ENCODE measurements around the gene KL. TPM values are rescaled to one million over a fixed set of nuclear protein-coding genes. Genes with fewer than 3 reads are reported as not detected.

Gene KL
- total RNA-seq, 1 experiment from 2014 or later = not detected

GRCh38 chr13:33114146-33114545, 97.9 kb downstream of the KL start:
- no peak for ATAC-seq
- TF ChIP-seq ZNF274 (IDR thresholded peaks at IDR 0.05; ENCODE audit: low read depth, low read length) (no peak), EZH2phosphoT487 (IDR thresholded peaks at IDR 0.05; ENCODE audit: borderline replicate concordance) (no peak), CBX3 (IDR thresholded peaks at IDR 0.05; ENCODE audit: low read depth) (no peak), ZBTB33 (IDR thresholded peaks at IDR 0.05; ENCODE audit: extremely low read depth, insufficient replicate concordance, low read length) (no peak), REST (IDR thresholded peaks at IDR 0.05; ENCODE audit: low read depth) (no peak), ATF3 (IDR thresholded peaks at IDR 0.05) (no peak), POLR2AphosphoS5 (IDR thresholded peaks at IDR 0.05; ENCODE audit: low read depth, low read length) (no peak), TCF7L2 (IDR thresholded peaks at IDR 0.05; ENCODE audit: borderline replicate concordance, extremely low read depth, insufficient read depth, insufficient read length) (no peak), SRF (IDR thresholded peaks at IDR 0.05; ENCODE audit: low read depth) (no peak), FOSL1 (IDR thresholded peaks at IDR 0.05; ENCODE audit: low read depth) (no peak), JUND (IDR thresholded peaks at IDR 0.05) (no peak)
- Histone ChIP-seq H3K27me3 (ENCODE audit: insufficient read depth, low read length) (no peaks in the 10 kb centered on the region), H3K9me3 (ENCODE audit: control insufficient read depth in 1 of 2, insufficient read depth in 1 of 2, low read depth in 1 of 2, low read length in 2 of 2) (no peaks in the 10 kb centered on the region), H3K4me3 (replicated peaks in 1 of 2; ENCODE audit: low read depth in 1 of 2, low read length in 2 of 2) (no peak overlapping the region), H3K9me2 (ENCODE audit: insufficient read depth) (no peaks in the 10 kb centered on the region), H3K36me3 (ENCODE audit: control insufficient read depth in 1 of 2, insufficient read depth in 2 of 2, low read length in 2 of 2) (no peaks in the 10 kb centered on the region), H3K27ac (ENCODE audit: low read depth, low read length) (no peak overlapping the region), H3K4me2 (ENCODE audit: low read length) (no peak overlapping the region), H3K4me1 (ENCODE audit: control insufficient read depth in 1 of 2, insufficient read depth in 2 of 2, low read length in 2 of 2) (peaks cover 8 to 24% of the 10 kb centered on the region in 2 experiments), H3K9ac (ENCODE audit: low read length) (no peak overlapping the region), H3K79me2 (ENCODE audit: insufficient read depth, low read length) (no peaks in the 10 kb centered on the region), H2AFZ (ENCODE audit: low read depth, low read length, poor library complexity, severe bottlenecking) (no peak overlapping the region), H4K20me1 (ENCODE audit: insufficient read depth) (no peaks in the 10 kb centered on the region)
- no peak for DNase-seq (ENCODE audit: low read depth, low spot score)
- intact Hi-C loops (cut with micrococcal nuclease) = no loop called here
- ChIA-PET CTCF (no interaction called here), RAD21 (ENCODE audit: low non-redundant PET in 1 of 2, low total read pairs in 2 of 2, uncharacterized antibody in 2 of 2, unreplicated experiment in 2 of 2) (no interaction called here), POLR2A (no interaction called here)
- no TSS peak for BruUV-seq (replicated peaks)

Measured in HCT116 (cell line).